ENCODE data around the gene TUBGCP2. TPM values are rescaled to one million over a fixed set of nuclear protein-coding genes. Genes with fewer than 3 reads are reported as not detected.

TUBGCP2 gene
- total and polyA plus RNA-seq, 12 donors, result 31.5 to 77.6 (median 37.3) TPM

DNA sequence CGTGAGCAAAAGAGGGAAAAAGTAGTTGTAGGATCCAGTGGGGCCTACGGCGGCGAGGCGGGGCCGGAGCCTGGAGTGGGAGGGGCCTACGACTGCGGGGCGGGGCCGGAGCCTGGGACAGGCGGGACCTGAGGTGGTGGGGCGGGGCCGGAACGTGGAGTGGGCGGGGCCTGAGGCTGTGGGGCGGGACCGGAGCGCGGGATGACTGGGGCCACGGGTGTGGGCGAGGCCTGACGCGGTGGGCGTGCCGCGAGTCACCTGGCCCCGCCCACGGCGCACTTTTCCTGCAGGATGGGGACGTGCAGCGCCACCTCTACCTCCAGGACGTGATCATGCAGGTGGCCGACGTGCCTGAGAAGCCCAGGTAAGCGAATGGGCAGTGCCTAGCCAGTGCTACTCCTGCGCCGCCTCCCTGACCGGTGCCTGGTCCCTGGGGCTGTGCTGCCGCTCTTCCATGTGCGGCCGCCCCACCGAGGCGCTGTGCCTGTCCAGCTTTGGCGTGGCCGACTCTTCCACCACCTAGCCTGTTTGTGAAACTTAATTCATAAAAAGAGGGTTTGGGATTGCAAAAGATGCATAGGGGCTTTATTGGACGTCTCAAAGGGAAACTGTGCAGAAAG, 538 bp upstream of the TUBGCP2 start:
- Histone ChIP-seq H3K27me3 (no peaks in the 10 kb centered on the region), H3K9me3 (no peaks in the 10 kb centered on the region), H3K4me3 (peak overlapping the region; percentile 79 to 100 (median 96)), H3K36me3 (peaks cover 0 to 45% (median 7%) of the 10 kb centered on the region in 9 donors), H3K4me1 (peaks cover 0 to 42% (median 32%) of the 10 kb centered on the region in 9 donors), H3K27ac (peak overlapping the region; percentile 87 to 99 (median 98))
- intact Hi-C loops (cut with DNase I), result loop anchor here in 1 of 10 donors (2.0 kb wide), 1 partner anchor 68 kb away; no protein-coding TSS in a partner anchor
- TF ChIP-seq, protein P1, sequence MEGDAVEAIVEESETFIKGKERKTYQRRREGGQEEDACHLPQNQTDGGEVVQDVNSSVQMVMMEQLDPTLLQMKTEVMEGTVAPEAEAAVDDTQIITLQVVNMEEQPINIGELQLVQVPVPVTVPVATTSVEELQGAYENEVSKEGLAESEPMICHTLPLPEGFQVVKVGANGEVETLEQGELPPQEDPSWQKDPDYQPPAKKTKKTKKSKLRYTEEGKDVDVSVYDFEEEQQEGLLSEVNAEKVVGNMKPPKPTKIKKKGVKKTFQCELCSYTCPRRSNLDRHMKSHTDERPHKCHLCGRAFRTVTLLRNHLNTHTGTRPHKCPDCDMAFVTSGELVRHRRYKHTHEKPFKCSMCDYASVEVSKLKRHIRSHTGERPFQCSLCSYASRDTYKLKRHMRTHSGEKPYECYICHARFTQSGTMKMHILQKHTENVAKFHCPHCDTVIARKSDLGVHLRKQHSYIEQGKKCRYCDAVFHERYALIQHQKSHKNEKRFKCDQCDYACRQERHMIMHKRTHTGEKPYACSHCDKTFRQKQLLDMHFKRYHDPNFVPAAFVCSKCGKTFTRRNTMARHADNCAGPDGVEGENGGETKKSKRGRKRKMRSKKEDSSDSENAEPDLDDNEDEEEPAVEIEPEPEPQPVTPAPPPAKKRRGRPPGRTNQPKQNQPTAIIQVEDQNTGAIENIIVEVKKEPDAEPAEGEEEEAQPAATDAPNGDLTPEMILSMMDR (IDR thresholded peaks at IDR 0.05), result no peak
- 25 to 33% methylated on average over 36 to 46 of the region's 46 CpGs for WGBS, 2 donors
- peak; percentile 94 to 97 (median 95) for ATAC-seq
- DNase-seq, result peak; percentile 91 to 96

DNA sequence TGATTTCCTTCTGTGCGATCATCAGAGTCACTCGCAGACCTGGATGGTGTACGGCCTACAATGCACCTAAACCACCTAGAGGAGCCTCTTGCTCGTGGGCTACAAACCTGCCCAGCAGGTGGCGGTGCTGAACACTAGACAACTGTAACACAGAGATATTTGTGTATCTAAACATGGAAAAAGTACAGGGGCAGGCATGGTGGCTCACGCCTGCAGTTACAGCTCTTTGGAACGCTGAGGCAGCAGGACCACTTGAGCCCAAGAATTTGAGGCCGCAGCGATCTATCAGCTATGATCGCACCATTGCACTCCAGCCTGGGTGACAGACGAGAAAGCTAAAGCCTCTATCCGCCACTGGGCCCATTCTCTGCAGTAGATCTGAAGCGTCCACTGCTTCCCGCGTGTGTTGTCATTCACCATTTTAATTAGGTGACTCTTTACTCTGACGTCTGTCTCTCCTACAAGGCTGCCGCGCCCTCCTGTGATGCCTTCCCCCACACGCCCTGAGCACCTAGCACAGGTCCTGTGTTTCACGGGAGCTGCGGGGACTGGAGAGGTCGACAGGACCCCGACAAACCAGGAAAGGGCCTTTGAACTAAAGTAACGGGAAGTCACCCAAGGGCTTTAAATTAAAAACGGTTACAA, 774 bp downstream of the TUBGCP2 start:
- DNase-seq (peak; percentile 61), ATAC-seq (peak in 2 of 8 donors; percentile 20 to 35)
- Histone ChIP-seq H3K4me3 (peak overlapping the region; percentile 79 to 100 (median 96)), H3K4me1 (peaks cover 0 to 48% (median 32%) of the 10 kb centered on the region in 9 donors), H3K9me3 (no peaks in the 10 kb centered on the region), H3K27ac (peak overlapping the region; percentile 87 to 99 (median 98)), H3K27me3 (no peaks in the 10 kb centered on the region), H3K36me3 (peaks cover 0 to 49% (median 7%) of the 10 kb centered on the region in 9 donors)
- 5 to 6% methylated on average over 25 of the region's 25 CpGs for WGBS, 2 donors
- TF ChIP-seq, protein P1 (IDR thresholded peaks at IDR 0.05), result peak; percentile 18 to 76 (median 60)
- intact Hi-C loops (cut with DNase I), result loop anchor here in 1 of 10 donors (2.0 kb wide), 1 partner anchor 69 kb away; no protein-coding TSS in a partner anchor

DNA sequence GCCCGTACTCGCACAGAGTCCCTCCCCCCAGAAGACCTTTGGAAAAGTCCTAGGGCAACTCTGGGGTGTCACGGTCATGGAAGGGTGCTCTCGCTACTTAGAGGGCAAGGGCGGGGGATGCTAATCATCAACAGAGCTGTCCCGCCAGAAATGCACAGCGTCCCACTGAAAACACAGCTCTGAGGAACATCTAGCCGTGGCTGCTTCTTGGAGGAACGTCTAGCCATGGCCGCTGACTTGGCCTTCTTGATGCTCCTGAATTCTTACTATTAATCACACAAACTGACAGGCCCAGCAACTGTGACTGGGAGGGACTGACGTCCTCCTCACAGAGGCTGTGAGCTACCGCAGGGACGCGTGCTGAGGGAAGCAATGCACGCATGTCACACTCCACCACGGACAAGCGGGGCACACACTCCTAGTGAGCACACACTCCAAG, 1.7 kb downstream of the TUBGCP2 start:
- peak overlapping the region in 1 of 10 donors; percentile 99 for H3K27ac ChIP-seq
- no peaks in the 10 kb centered on the region for H3K9me3 ChIP-seq
- WGBS, 2 donors, result 89 to 92% methylated on average over 17 of the region's 17 CpGs
- peaks cover 0 to 48% (median 32%) of the 10 kb centered on the region in 9 donors for H3K4me1 ChIP-seq
- TF ChIP-seq, protein P1 (IDR thresholded peaks at IDR 0.05), result no peak
- H3K4me3 ChIP-seq, result peak overlapping the region in 4 of 10 donors; percentile 85 to 100 (median 98)
- no peaks in the 10 kb centered on the region for H3K27me3 ChIP-seq
- intact Hi-C loops (cut with DNase I), result no loop called here
- ATAC-seq, result no peak
- H3K36me3 ChIP-seq, result peaks cover 0 to 49% (median 4%) of the 10 kb centered on the region in 9 donors
- no peak for DNase-seq

DNA sequence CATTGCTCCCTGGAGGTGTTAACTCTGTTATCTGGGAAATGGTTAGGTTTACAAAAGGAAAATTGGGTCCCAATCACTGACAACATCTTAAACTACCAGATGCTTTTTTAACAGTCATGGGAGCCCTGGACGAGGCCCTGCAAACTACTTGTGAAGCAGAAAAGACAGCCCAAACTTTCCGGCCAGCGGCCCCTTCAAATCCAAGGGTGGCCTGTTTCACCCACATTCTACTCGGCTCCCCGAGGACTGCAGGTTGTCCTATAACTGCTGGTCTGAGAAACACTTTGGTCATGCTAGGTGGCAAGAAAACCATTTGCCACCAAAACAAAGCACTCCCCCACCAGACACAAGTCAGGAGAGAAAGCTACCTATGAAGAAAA, 2.6 kb downstream of the TUBGCP2 start:
- Histone ChIP-seq H3K4me1 (peaks cover 0 to 48% (median 32%) of the 10 kb centered on the region in 9 donors), H3K27ac (peak overlapping the region in 2 of 10 donors; percentile 7 to 99), H3K27me3 (no peaks in the 10 kb centered on the region), H3K4me3 (no peak overlapping the region), H3K9me3 (no peaks in the 10 kb centered on the region), H3K36me3 (peaks cover 0 to 49% (median 7%) of the 10 kb centered on the region in 9 donors)
- 94 to 95% methylated on average over 5 of the region's 5 CpGs for WGBS, 2 donors
- TF ChIP-seq, protein P1 (IDR thresholded peaks at IDR 0.05), result no peak
- ATAC-seq (no peak), DNase-seq (no peak)
- intact Hi-C loops (cut with DNase I), result no loop called here
